Nephron progenitor cell (in vitro differentiated cells): ENCODE results near the gene C2CD3.

Source experiments
- DNase-seq: peaks from one replicate; pipeline ENCODE4 v3.0.0; 2021
- H3K27ac Mint-ChIP-seq: 2 replicates; pipeline ENCODE4 v1.8.0; 2021; ENCODE audit warnings: mild to moderate bottlenecking, moderate library complexity, mixed read lengths
- H3K27me3 Mint-ChIP-seq: 2 replicates; pipeline ENCODE4 v1.8.0; 2021; ENCODE audit warnings: mild to moderate bottlenecking, low read depth, mixed read lengths; ENCODE audit not compliant: poor library complexity
- H3K36me3 Mint-ChIP-seq: 2 replicates; pipeline ENCODE4 v1.8.0; 2021; ENCODE audit warnings: low read depth, mixed read lengths
- H3K4me1 Mint-ChIP-seq: 2 replicates; pipeline ENCODE4 v1.8.0; 2021; ENCODE audit warnings: mixed read lengths
- H3K4me3 Mint-ChIP-seq: 2 replicates; pipeline ENCODE4 v1.8.0; 2021; ENCODE audit warnings: mild to moderate bottlenecking, moderate library complexity, mixed read lengths
- H3K9me3 Mint-ChIP-seq: 2 replicates; pipeline ENCODE4 v1.8.0; 2021; ENCODE audit warnings: mild to moderate bottlenecking, moderate library complexity, mixed read lengths
- TF ChIP-seq, protein P1 (sequence below): fragments of 200-600 bp; sonication (generic); IDR thresholded peaks from 2 replicates; pipeline ENCODE4 v1.5.0; 2021; ENCODE audit warnings: antibody characterized with exemption

The C2CD3 gene

DNA sequence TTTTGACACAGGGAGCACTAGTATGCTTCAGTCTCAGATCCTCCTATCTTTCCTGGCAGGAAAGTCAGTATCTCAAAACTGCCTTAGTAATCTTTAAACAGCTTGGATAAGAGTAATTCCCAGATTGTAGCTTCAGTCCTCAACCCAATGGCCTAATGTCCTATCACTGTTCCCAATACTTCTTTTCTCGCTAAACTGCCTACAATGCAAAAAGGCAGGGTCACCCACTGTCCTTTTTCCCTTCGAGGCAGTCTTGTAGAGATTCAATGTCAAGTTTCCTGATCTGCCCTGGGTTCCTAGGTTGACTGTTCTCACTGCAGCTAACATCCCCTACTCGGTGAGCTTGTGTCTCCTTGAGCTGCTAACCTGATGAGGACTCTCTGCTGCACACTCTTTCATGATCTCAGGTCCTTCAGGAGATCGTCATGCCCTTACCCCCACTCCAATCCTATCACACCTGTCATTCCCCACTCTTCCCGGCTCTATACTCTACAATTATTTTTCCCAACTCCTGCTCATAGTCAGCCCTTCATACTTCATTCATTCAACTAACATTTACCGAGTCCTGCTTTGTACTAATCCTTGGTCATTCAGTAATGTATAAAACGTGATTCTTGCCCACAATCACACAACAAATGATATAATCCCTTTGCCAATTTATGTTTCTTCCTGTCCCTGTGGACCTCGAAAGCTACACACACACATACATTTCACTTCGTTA, 904 bp downstream of the C2CD3 start:
- Mint-ChIP-seq H3K9me3 (no peaks in the 10 kb centered on the region), H3K27ac (no peak overlapping the region), H3K4me3 (no peak overlapping the region), H3K27me3 (no peaks in the 10 kb centered on the region), H3K36me3 (peaks cover 32% of the 10 kb centered on the region), H3K4me1 (peaks cover 10% of the 10 kb centered on the region)
- TF ChIP-seq, protein P1, sequence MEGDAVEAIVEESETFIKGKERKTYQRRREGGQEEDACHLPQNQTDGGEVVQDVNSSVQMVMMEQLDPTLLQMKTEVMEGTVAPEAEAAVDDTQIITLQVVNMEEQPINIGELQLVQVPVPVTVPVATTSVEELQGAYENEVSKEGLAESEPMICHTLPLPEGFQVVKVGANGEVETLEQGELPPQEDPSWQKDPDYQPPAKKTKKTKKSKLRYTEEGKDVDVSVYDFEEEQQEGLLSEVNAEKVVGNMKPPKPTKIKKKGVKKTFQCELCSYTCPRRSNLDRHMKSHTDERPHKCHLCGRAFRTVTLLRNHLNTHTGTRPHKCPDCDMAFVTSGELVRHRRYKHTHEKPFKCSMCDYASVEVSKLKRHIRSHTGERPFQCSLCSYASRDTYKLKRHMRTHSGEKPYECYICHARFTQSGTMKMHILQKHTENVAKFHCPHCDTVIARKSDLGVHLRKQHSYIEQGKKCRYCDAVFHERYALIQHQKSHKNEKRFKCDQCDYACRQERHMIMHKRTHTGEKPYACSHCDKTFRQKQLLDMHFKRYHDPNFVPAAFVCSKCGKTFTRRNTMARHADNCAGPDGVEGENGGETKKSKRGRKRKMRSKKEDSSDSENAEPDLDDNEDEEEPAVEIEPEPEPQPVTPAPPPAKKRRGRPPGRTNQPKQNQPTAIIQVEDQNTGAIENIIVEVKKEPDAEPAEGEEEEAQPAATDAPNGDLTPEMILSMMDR: no peak
- no peak for DNase-seq

DNA sequence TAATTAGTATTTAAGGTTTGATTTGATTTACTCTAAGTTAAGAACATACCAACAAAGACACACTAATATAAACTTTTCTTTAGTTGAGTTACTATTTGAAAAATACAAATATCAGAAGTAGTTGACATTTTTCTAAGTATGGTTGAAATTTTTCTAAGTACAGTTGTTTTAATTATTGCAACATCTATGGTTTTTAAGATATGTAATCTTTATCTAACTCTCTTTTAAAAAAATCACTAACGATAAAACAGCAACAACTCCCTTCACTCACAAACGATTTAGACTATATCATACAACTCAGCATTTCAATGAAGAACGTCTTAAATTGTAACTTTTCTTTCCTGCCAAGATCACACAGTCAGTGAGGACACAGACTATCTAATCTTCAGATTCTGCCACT, 2.0 kb downstream of the C2CD3 start:
- H3K4me3 Mint-ChIP-seq: no peak overlapping the region

DNA sequence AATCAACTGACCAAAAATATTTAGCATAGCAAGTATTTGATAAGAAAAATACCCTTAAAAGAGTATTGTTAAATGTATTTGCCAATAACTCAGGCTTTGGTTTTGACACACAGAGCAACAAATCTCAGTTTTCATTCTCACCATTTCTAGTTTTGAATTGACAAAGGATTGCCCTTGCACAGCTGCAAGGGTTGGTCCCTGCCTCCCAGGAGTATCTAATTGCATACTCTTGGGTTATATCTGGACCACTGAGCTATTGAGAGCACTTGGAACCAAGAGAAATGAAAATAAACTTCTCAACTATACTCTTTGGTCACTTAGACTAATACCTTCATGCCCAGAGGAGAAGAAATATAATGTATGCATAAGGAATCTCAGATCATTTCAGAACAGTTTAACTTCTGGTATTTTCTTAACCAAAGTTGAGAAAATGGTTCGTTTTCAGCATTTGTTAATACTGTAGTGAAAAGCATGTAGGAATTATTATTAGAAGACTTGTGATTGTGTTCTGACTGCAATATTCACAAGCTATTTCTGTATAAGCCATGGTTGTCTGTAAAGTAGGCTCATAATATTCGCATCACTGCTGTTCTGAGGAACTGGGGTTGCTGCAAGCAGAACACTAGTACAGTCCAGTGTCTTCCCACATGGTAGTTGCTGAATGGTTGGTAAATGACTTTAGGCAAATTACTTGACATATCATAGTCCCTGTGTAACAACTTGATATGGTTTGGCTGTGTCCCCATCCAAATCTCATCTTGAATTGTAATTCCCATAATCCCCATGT, 7.9 kb downstream of the C2CD3 start:
- no peak for DNase-seq
- Mint-ChIP-seq H3K27me3 (no peaks in the 10 kb centered on the region), H3K4me3 (no peak overlapping the region), H3K36me3 (peaks cover 50% of the 10 kb centered on the region), H3K9me3 (no peaks in the 10 kb centered on the region), H3K4me1 (peaks cover 4% of the 10 kb centered on the region), H3K27ac (peak overlapping the region; percentile 18)
- TF ChIP-seq, protein P1: no peak

More for the DNA sequence above, 2.0 kb downstream of the C2CD3 start:
- H3K27me3 Mint-ChIP-seq: no peaks in the 10 kb centered on the region
- no peaks in the 10 kb centered on the region for H3K9me3 Mint-ChIP-seq
- peaks cover 29% of the 10 kb centered on the region for H3K36me3 Mint-ChIP-seq
- H3K27ac Mint-ChIP-seq: no peak overlapping the region
- DNase-seq: no peak
- TF ChIP-seq, protein P1: no peak
- H3K4me1 Mint-ChIP-seq: peaks cover 2% of the 10 kb centered on the region

DNA sequence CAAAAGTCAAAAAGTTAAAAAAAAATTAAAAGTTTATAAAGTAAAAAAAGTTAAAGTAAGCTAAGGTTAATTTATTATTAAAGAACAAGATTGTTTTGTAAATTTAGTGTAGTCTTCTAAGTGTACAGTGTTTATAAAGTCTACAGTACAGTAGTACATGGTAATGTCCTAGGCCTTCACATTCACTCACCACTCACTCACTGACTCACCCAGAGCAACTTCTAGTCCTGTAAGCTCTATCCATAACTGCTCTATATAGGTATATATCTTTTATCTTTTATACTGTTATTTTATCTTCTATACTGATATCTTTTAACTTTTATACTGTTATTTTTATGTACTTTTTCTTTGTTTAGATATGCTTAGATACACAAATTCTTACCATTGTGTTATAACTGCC, 11.2 kb downstream of the C2CD3 start:
- Mint-ChIP-seq H3K4me3 (no peak overlapping the region), H3K9me3 (no peaks in the 10 kb centered on the region), H3K4me1 (peaks cover 4% of the 10 kb centered on the region), H3K27ac (no peak overlapping the region), H3K36me3 (peaks cover 43% of the 10 kb centered on the region), H3K27me3 (no peaks in the 10 kb centered on the region)
- TF ChIP-seq, protein P1: no peak
- no peak for DNase-seq

DNA sequence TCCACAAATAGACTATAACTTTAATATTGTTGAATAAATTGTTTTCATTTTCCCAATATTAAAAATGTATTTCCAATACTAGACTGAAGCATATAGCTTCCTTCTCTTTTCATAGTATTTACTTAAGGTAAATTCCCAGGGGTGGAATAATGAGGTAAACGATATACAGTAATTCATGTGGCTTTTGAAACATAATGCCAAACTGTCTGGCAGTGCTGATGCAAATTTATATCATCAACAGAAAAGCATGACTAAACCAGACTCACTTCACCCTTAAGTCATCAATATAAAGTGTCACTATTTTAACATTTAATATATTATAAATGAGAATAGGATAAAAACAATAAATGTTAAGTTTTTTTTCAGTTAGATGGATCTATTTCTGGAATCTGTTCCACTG, 13.6 kb downstream of the C2CD3 start:
- no peak overlapping the region for H3K27ac Mint-ChIP-seq
- no peak for DNase-seq
- H3K36me3 Mint-ChIP-seq: peaks cover 65% of the 10 kb centered on the region
- H3K4me1 Mint-ChIP-seq: no peaks in the 10 kb centered on the region
- H3K27me3 Mint-ChIP-seq: peaks cover 4% of the 10 kb centered on the region
- H3K4me3 Mint-ChIP-seq: no peak overlapping the region
- TF ChIP-seq, protein P1: no peak
- peaks cover 7% of the 10 kb centered on the region for H3K9me3 Mint-ChIP-seq
